ENCODE measurements around the gene IQCK.

The IQCK gene

DNA sequence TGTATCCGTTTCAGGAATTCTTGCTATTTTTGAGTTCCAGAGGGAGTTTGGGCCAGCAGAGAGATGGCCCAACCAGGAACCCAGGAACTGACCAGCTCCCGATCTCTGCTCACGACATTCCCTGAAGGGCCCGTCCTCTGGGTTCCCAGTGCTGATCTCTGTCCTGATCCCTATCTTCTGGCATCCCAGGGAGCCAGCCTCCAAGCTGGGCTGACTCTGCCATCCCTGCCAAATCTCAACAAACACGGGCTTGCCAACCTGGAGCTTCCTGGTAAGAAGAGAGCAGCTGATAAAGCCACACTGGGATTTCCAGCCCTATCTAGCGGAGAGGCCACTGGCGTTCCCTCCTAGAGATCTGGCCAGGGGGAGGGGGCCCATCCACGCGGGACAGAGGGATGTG is 150.3 kb downstream of the IQCK start:
- no peak for DNase-seq

DNA sequence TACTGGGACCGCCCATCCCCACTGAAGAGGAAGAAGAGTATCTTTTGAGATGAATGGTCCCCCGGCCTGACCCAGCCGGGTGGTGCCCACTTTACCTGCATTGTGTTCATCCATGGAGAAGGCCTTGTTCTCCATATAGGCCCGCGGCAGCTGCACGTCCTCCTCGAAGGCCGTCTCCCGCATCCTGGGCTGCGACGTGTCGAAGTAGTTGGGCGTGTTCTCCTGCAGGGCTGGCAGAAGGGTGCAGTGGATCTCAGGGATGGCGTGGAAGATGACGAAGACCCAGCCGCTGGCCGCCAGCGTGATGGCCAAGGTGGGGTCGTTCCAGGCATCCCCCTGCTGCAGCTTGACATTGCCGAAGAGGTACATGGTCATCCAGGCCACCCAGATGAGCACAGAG is 153.7 kb downstream of the IQCK start:
- no peak for DNase-seq

DNA sequence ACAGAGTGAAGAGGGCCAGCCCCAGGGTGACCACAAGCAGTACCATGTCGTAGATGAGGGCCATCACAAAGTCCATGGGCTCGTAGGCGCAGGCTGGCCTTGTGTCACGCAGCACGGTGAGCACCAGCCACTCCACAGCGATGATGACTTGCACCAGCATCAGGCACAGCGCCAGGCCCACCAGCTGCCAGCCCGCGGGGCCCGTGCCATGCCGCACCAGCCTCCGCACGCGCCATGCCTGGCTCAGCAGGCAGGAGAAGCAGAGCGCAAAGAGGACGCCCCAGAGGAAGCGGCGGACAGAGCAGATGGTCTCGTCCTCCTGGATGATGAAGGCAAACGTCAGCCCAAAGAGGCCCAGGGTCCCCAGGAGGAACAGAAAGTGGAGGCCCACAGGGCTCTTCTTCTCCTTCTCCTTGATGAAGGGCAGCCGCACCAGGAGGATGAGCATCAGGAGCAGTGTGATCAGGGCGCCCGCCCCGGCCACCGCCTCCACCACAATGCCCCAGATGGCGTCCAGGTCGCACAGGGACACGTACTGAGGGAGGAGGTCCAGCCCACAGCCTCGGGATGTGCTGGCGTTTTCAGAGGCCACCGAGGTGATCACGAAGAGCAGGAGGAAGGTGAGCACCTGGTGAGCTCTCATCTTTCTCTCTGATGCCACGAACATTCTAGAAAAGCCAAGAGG is 154.2 kb downstream of the IQCK start:
- DNase-seq, result no peak

DNA sequence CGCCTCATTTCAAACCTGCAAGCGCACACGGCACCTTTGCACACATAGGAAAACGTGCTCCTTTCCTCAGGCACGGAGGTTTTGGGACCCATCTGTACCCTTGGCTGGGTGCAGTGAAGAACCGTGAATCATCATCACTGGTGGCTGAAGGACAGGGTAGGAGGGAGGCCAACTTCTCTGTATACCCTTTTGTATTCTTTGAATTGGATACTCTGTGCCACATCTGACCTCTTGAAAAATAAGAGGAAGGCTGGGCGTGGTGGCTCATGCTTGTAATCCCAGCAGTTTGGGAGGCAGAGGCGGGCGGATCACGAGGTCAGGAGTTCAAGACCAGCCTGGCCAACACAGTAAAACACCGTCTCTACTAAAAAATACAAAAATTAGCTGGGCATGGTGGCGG is 154.9 kb downstream of the IQCK start:
- no peak for DNase-seq

- no peak for DNase-seq
Observed at GRCh38 chr16:19874026-19874425, 156.0 kb downstream of the IQCK start.

- DNase-seq, result no peak
Observed at GRCh38 chr16:19874851-19875546, 156.9 kb downstream of the IQCK start.

DNA sequence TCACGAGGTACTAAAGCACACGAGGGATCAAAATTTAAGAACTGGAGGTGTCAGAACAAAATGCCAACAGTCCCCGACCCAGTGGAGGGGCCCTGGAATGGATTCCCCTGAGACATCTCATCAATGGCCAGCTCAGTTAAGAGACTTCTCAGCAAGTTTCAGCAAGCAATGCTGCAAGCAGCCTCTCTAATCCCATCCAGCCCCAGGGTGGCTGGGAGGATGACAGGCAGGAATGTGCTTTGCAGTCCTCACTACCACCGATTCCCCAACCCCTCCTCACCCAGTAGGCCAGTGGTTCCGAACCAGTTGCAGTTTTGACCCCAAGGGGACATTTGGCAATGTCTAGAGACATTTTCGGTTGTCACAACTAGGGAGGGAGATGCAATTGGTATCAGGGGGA is 157.8 kb downstream of the IQCK start:
- no peak for DNase-seq

DNA sequence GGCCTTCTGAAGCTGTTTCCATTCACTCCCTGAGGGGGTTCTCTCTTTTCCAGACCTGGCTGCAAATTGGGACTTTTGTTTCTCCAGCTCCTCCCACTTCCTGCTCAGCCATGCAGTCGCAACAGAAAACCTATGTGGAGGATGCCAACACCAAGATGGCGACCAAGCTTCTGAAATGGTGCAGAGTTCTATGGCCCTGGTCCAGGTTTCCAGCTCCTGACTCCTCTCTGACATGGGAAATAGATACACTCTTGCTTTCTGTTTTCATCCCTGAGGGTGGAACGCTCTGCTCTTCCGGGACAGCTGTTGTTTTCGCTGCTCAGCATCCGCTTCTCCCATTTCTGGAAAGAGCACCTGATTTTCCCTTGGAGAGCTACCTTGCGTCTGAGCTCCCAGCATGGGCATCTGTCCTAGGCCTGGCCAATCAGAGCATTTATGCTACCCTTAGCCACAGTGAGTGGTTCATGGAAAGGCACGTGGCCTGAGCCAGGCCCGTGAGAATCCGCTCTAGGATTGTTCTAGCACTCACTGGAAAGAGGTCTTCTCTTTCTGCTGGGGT is 158.5 kb downstream of the IQCK start:
- no peak for DNase-seq

GRCh38 chr16:19878757-19879156 is 160.7 kb downstream of the IQCK start:
- no peak for DNase-seq

DNA sequence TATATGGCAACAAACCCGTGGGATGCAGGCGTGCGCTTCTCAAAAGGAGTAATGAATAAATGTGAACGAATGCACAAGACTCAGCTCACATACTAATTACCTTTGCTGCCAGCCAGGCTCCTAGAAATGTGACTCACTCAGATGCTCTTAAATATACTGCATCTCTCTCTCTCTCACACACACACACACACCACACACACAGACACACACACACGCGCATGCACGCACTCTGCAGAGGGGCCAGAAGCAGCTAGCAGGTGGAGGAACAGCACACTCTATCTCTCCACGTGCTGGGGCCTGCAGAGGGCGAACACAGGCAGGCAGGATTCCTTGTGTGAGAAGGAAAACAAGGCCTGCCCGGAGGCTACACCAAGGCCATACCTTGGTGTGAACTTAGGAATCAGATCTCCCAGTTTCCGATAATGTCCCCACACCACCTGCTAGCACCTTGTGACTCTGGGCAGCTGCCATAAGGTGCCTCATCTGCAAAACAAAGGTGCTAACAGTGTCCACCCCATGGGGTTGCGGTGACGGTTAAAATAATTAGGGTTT is 161.2 kb downstream of the IQCK start:
- no peak for DNase-seq

DNA sequence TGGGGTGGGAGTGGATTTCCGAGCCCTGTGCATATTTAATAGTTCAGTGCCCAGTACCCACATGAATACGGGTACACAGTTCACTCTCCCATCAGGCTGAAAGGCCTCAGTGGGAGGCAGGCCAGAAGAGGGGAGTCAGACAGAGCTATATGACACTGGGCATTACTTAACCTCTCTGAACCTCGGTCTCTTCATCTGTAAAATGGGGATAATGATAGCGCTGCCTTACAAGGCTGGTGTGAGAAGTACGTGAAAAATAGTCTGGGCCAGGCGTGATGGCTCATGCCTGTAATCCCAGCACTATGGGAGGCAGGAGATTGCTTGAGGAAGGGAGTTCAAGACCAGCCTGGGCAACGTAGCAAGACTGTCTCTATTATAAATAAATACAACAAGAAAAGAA is 163.0 kb downstream of the IQCK start:
- DNase-seq, result no peak

GRCh38 chr16:19881783-19882182 is 163.7 kb downstream of the IQCK start:
- no peak for DNase-seq

DNA sequence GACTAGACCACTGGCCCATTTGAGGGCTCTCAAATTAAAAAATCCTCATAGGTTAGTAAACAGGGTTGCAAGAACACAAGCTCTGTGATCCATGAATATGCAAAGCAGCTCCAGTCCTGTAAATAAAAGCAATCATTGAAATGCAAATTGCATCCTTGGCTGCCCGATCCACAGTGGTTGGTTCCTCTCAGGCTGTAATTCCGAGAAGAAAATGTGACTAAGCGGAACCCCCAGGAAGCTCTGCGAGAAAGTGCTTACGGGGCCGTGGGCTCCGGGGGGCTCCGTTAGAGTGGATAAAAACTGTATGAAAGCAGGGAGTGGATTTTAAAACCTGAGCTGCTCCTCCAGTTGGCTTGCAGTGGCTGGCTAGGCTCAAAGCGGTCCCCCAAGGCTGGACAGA is 164.1 kb downstream of the IQCK start:
- DNase-seq, result no peak

DNA sequence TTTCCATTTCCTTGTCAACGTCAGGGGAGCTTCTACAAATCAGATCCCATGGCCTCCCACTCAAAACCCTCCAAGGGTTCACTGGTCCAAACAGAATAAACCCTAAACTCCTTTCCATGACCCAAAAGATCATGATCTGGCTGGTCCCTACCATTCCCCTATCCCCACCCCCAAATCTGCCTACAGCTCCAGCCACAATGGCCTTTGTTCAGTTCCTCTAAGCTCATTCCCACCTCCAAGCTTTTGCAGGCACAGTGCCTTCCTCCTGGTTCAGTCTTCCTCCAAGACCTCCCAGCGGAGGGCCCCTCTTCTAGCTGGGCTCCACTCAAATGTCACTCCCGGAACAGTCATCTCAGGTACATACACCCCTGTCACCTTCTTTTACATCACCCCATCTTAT is 164.6 kb downstream of the IQCK start:
- no peak for DNase-seq

DNA sequence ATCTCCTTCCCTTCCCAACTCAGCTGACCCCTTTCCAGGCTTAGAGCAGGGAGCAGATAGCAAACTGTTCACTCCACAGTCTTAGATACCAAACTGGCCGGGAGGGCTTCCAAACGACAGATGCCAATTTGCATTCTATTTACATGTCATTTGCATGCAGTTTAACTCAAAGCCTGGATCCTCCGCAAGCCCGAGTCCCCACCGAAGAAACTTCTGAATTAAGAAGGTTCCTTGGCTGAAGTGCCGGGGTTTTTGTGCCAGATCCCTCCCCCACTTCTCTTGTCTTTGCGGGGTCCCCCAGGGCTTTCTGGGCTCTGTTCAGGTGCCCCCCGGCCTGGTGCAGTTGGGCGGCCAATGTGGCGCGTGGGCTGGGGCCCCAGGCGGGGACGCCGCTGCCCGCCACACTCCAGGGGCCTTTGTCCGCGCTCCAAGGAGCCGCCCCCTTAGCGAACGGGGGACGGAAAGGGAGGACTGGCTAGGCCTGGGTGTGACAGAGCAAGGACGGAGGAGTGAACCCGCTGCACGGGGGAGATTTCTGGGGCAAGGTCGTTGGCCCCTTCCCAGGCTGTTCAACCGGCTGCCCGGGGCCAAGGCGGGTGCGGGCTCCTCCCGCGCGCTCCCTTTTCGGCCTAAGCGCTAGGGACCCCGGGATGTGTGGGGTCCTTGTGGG is 165.4 kb downstream of the IQCK start:
- DNase-seq, result peak; percentile 25

GRCh38 chr16:19883966-19884485 is 166.0 kb downstream of the IQCK start:
- DNase-seq, result no peak

- peak; percentile 5 for DNase-seq
Observed at GRCh38 chr16:19884611-19885450, 166.8 kb downstream of the IQCK start, which contains the start of gene GPRC5B. Gene GPRC5B, minus strand, starts transcription at chr16:19884848. Its CDS starts 12,003 bp downstream, at chr16:19872845.

DNA sequence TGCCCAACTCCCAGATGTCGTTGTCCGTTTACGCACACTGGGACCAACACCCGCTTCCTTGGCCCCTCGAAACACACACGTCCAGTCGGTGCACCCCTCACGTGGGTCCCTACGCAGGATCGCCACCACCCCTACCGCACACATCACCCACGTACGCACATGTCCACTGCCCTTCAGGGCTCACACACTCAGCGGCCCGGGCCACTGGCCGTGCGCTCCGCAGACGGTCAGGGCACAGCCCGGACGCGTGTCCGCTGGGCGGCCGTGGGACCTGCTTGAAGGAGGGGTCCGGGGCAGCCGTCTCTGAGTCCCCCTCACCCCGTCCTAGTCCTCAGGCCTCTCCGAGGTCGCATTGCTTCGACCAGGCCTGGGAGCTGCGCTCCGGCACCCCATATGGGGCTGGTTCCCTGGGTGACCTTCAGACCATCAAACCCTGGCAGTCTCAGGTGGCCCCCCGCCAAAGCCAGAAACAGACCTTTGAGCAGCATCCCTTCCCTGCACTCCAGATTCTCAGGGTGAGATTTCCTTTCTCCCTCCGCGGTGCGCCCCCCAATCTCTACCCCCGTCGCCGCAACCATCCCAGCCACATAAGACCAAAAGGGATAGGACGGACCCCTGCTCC is 167.5 kb downstream of the IQCK start:
- no peak for DNase-seq

DNA sequence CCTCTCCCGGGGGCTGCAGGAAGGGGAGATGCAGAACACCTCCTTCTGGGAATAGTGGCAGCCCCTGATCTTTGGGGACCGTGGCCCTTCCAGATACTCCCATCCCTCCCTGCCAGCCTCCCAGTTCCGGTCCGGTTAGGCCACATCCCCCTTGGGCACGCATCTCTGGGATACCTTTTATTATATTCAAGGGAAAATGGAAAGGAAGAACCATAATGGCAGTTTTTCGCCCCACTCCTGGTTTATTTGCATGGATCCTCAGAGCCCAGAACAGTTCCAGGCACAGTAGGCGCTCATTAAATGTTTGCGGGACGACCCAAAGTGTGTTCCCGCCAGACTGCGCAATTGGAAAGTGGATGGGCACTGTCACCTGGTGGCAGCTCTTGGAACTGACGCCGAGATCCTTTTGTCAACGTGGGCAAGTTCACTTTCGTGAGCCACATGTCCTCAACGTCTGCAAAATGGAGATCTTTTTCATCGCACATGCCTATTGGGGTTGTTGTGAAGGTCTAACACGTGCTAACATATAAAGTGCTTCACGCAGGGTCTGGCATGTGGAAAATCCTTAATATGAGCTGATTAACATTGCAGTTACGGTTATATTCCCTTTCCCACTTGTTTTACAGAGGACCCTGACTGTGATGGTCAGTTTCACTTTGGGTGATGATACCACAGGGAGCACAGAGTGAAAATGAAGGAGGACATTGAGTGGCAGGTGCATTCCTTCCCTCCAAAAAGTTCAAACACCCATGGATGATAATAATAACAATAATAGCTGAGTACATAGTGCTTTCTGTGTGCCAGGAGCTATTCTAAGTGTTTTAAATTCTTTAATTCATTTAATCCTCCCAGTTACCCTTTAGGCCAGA is 168.2 kb downstream of the IQCK start:
- DNase-seq, result peak; percentile 34

- DNase-seq, result no peak
Observed at GRCh38 chr16:19888834-19889233, 170.8 kb downstream of the IQCK start.

DNA sequence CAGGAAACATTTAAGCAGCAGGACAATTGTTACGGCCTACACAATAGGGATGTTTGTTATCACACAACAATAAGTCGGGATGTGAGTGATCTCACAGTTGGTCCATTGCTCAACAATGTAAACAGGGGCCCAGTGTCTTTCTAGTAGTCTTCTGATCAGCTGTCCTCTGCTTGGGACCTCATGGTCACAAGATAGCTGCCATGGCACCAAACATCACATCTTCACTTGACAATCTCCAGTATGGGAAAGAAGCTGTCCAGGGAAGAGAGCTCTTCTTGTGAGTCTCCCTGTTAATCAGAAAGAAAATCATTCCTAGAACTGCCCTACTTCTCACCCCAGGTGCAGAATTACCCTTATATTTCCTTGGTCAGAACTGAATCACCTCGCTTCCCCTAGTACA is 172.8 kb downstream of the IQCK start:
- no peak for DNase-seq

Data from NCI-H446 treated with DMSO at 0.1 percent for 48 hours (cell line).